ENCODE measurements around the gene TNFRSF14. TPM values are rescaled to one million over a fixed set of nuclear protein-coding genes. Genes with fewer than 3 reads are reported as not detected.

Gene TNFRSF14
- total RNA-seq, 1 experiment from 2014 or later = 0.57 TPM

DNA sequence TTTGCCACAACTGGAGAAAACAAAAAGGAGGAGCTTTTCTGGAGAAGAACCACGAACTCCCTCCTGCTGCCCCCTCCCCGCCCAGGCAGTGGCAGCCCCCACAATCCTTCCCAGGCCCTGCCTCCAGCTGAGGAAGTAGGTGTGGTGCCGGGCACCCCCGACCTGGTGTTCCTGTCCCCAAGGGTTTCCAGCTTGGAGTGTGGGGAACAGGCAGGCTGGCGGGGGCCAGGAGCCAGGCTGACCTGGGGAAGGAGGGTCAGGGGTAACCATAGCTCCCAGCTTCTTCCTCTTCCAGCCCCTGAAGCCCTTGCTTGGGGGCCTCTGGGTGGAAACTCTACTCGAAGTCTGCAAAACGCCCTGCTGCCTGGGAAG, 21.9 kb upstream of the TNFRSF14 start:
- Histone ChIP-seq H3K56ac (ENCODE audit: insufficient read length, low read depth, low read length) (no peak overlapping the region), H3K9ac (ENCODE audit: extremely low read depth, insufficient read length, low read length) (no peak overlapping the region), H2BK15ac (ENCODE audit: low read depth, low read length) (no peak overlapping the region), H4K91ac (ENCODE audit: insufficient read length, low read depth, low read length) (no peak overlapping the region), H3K14ac (ENCODE audit: insufficient read depth, low read length) (no peak overlapping the region), H3K9me3 (ENCODE audit: control insufficient read depth, low read depth, low read length) (no peaks in the 10 kb centered on the region), H3K27ac (ENCODE audit: insufficient read length, low read depth, low read length) (no peak overlapping the region), H2BK20ac (ENCODE audit: low read depth, low read length, poor library complexity, severe bottlenecking) (no peak overlapping the region), H4K8ac (replicated peaks; ENCODE audit: insufficient read length, low read depth, low read length) (no peak overlapping the region), H3K79me1 (ENCODE audit: insufficient read depth, low read depth, low read length, poor library complexity, severe bottlenecking) (no peaks in the 10 kb centered on the region), H3K23me2 (ENCODE audit: insufficient read length, low read depth, low read length, poor library complexity, severe bottlenecking) (no peaks in the 10 kb centered on the region), H2BK120ac (ENCODE audit: low read depth, low read length, poor library complexity, severe bottlenecking) (no peak overlapping the region), H3K27me3 (ENCODE audit: insufficient read depth, low read length) (peaks cover 22% of the 10 kb centered on the region; the same call in 1 of the 2 replicates), H3K4ac (ENCODE audit: low read depth, low read length) (no peak overlapping the region), H2BK12ac (ENCODE audit: insufficient read length, low read depth, low read length) (no peak overlapping the region), H2AK5ac (ENCODE audit: insufficient read length, low read length) (no peak overlapping the region), H4K5ac (ENCODE audit: insufficient read length, low read depth, low read length) (no peak overlapping the region), H3K23ac (ENCODE audit: insufficient read length, low read depth, low read length) (no peak overlapping the region), H2BK5ac (ENCODE audit: insufficient read length, low read length) (no peak overlapping the region), H2AFZ (ENCODE audit: low read length) (no peak overlapping the region), H3T11ph (ENCODE audit: low read length) (no peak overlapping the region), H4K20me1 (ENCODE audit: control insufficient read depth, insufficient read depth, insufficient read length) (peaks cover 3% of the 10 kb centered on the region), H3K79me2 (ENCODE audit: insufficient read depth, low read length) (no peaks in the 10 kb centered on the region), H3K18ac (ENCODE audit: insufficient read length, low read depth, low read length) (no peak overlapping the region), H3K4me1 (ENCODE audit: insufficient read depth, low read length) (no peaks in the 10 kb centered on the region), H3K4me2 (ENCODE audit: insufficient read depth, insufficient read length, low read length) (no peak overlapping the region)
- peaks cover 0 to 3% of the 10 kb centered on the region in 2 experiments; a peak in 2 of 5 replicates for H3K9me3 Mint-ChIP-seq
- peaks cover 10 to 22% of the 10 kb centered on the region in 2 experiments for H3K4me1 Mint-ChIP-seq
- H3K27me3 Mint-ChIP-seq (ENCODE audit: low read depth) = peaks cover 97% of the 10 kb centered on the region
- no peak for TF ChIP-seq CTCF (conservative IDR thresholded peaks at IDR 0.05)
- no peaks in the 10 kb centered on the region for H3K36me3 Mint-ChIP-seq (ENCODE audit: insufficient read depth in 1 of 3, low read depth in 3 of 3)
- WGBS (ENCODE audit: extremely low coverage, insufficient read length, low lambda C conversion rate) = no CpG with 5 or more reads among the region's 7 CpGs
- H3K27ac Mint-ChIP-seq = no peak overlapping the region
- DNase-seq = no peak
- H3K4me3 Mint-ChIP-seq = no peak overlapping the region
